CD1c-positive myeloid dendritic cell (primary cell): ENCODE data around the gene MCU.
A peak's percentile ranks its signal among the peaks of the same experiment; 100 is the strongest.
"Not testable (repeated sequence)": the region's sequence is repeated elsewhere in the genome, so short reads cannot be mapped to it uniquely, and the experiment has no call there.

Source experiments
- DNase-seq: peaks from one replicate; pipeline ENCODE4 v3.0.0-alpha.2; 2016; ENCODE audit errors: extremely low spot score

MCU gene

GRCh38 chr10:72691863-72692743 lies at the start of gene MCU:
Gene MCU (plus strand): TSS chr10:72692143. CDS start chr10:72692152, 9 bp downstream.
- peak; percentile 96 for DNase-seq

DNA sequence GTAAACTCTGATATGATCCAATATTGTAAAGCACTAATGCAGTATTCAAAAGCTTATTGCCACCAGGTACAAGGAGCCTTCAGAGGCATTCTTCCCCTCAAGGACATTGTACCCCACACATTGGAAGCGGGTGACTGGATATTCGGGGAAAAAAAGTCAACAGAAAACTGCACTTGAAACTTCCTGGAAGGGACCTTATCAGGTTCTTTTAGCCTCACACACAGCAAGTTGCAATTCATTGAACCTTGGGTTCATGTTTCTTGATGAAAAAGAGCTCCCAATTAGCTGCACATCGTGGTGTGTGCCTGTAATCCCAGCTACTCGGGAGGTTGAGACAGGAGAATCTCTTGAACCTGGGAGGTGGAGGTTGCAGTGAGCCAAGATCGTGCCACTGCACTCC lies 49.6 kb upstream of the MCU start:
- no peak for DNase-seq

- DNase-seq: no peak
Observed at GRCh38 chr10:72645263-72645858, 46.6 kb upstream of the MCU start.

- not testable (repeated sequence) for DNase-seq
Observed at GRCh38 chr10:72646971-72647370, 45.0 kb upstream of the MCU start.

DNA sequence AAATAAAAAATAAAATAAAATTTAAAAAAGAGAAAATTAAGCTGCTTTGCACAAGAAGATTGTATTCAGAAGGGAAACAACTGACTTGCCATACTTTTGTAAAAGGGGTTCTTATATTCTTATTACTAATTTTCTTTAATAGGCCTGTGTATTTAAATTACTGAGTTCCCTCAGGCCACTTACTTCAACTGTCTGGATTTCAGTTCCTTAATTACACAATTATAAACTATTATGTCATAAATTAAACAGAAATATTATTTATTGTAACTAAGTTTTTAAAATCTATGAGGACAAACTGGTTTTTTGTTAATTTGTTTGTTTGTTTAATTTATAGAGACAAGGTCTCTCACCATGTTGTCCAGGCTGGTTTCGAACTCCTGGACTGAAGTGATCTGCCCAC lies 43.6 kb upstream of the MCU start:
- DNase-seq: peak; percentile 55

GRCh38 chr10:72649291-72649690 lies 42.7 kb upstream of the MCU start:
- DNase-seq: peak; percentile 74

GRCh38 chr10:72653383-72654096 lies 38.4 kb upstream of the MCU start:
- no peak for DNase-seq

GRCh38 chr10:72654720-72655119 lies 37.2 kb upstream of the MCU start:
- DNase-seq: no peak

DNA sequence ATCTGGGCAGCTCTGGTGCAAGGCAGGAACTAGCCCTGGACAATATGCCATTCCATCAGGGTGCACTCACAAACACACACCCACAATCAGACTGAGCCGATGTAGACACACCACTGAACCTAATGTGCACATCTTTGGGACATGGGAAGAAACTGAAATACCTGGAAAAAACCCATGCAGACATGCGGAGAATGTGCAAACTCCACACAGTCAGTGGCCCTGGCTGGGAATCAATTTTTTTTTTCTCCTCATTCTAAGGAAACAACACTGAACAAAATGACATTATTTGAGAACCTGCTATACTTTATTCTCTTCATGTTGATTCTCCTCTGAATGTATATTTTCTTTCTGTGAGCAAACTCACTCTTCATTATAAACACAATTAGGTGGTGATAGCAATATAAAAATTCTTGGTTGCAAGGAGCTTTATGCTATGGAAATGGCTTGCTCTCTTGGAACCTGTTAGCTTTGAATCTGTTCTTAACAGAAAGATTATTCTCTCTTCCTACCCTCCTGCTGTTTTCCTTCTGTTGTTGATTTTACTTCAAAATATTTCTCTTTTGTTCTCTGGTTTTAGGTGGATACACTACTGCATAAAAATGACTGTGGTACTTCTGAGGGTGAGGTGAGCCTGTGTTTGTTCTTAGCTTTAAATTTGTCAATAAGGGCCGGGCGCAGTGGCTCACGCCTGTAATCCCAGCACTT lies 33.1 kb upstream of the MCU start:
- no peak for DNase-seq

- DNase-seq: no peak
Observed at GRCh38 chr10:72659694-72660093, 32.2 kb upstream of the MCU start.

DNA sequence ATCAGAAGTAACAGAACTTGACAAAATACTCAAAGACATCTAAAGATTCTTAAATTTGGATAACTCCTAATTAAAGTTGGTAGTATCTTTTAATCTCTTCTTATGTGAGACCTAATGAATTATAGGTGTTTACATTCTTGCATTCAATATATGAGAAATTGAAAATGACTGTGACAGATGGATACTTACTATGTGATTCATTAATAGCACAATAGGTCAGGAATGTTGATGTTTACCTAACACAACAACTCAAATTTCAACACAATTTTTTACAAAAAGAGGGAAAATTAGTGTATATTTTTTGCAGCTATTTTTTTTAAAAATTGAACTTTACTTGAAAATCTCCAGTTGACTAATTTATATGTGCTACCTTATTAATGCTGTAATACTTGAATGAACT lies 31.7 kb upstream of the MCU start:
- no peak for DNase-seq

- no peak for DNase-seq
Observed at GRCh38 chr10:72661431-72661830, 30.5 kb upstream of the MCU start.

- no peak for DNase-seq
Observed at GRCh38 chr10:72663971-72664370, 28.0 kb upstream of the MCU start.

DNA sequence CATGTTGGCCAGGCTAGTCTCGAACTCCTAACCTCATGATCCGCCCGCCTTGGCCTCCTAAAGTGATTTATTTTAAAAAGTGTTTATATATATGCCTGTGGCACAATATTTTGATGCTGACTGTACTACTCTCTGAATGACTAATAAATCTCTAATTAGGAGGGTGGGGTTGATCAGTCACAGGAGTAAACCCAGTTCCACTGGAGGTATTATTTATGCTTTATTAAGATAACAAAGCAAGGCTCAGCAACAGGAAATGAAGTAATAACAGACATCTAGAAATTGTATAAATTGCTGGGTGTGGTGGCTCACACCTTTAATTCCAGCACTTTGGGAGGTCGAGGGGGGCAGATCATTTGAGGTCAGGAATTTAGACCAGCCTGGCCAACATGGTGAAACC lies 26.0 kb upstream of the MCU start:
- DNase-seq: no peak

GRCh38 chr10:72667207-72667864 lies 24.6 kb upstream of the MCU start:
- DNase-seq: no peak

DNA sequence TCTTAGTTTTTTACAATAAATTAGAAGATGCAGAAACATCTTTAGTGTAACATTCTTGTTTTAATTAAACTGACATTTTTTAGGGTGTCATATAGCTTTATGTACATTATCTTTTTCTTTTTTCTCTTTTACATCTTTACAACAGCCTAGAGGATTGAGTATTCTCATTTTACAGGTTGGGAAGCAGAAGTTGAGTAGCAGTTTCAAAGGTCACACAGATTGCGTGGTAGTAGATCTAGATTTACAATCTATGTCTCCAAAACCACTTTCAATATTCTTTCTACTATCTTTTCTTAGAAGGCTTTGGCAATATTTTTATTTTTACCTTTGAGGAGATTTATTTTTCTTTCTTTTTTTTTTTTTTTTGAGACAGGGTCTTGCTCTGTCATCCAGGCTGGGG lies 18.7 kb upstream of the MCU start:
- no peak for DNase-seq

GRCh38 chr10:72674174-72674573 lies 17.8 kb upstream of the MCU start:
- not testable (repeated sequence) for DNase-seq

- DNase-seq: no peak
Observed at GRCh38 chr10:72679838-72680241, 12.1 kb upstream of the MCU start.

GRCh38 chr10:72682638-72683037 lies 9.3 kb upstream of the MCU start:
- DNase-seq: no peak

GRCh38 chr10:72685264-72685921 lies 6.5 kb upstream of the MCU start:
- no peak for DNase-seq

GRCh38 chr10:72686430-72686829 lies 5.5 kb upstream of the MCU start:
- not testable (repeated sequence) for DNase-seq
